ENCODE data around the gene AKR7A3. TPM values are rescaled to one million over a fixed set of nuclear protein-coding genes. Genes with fewer than 3 reads are reported as not detected.

The AKR7A3 gene
- total RNA-seq, 4 donors from 2014 or later = 0.84 to 4.1 (median 2.5) TPM

DNA sequence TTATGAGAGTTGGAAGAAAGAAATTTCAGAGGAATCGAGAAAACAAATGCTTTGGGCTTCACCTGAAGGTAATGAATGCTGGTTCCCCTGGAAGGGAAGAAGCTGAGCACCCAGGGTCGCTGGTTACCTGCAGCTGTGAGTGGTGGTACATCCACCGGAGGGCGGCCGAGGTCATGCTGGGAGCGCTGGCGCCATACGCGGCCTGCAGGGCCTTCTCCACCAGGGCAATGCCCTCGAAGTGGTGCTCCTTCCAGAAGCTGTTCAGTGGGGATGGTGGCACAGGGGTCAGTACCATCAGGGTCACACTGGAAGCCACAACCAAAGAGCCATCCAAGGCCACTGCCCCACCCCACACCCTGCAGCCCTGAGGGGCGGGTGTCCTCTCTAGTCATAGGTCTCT lies 20.1 kb downstream of the AKR7A3 start:
- Histone ChIP-seq H3K4me3 (no peak overlapping the region), H3K36me3 (peaks cover 0 to 35% (median 0%) of the 10 kb centered on the region in 3 donors), H3K4me1 (no peaks in the 10 kb centered on the region), H3K27me3 (peaks cover 0 to 2% of the 10 kb centered on the region in 2 donors), H3K9me3 (no peaks in the 10 kb centered on the region), H3K27ac (no peak overlapping the region)
- WGBS, 2 donors = 79 to 81% methylated on average over 11 of the region's 11 CpGs
- no peak for DNase-seq (ENCODE audit: low spot score in 2 of 2)
- TF ChIP-seq EP300 (IDR thresholded peaks at IDR 0.05) (no peak), POLR2A (IDR thresholded peaks at IDR 0.05) (no peak)
- TF ChIP-seq, protein P1, sequence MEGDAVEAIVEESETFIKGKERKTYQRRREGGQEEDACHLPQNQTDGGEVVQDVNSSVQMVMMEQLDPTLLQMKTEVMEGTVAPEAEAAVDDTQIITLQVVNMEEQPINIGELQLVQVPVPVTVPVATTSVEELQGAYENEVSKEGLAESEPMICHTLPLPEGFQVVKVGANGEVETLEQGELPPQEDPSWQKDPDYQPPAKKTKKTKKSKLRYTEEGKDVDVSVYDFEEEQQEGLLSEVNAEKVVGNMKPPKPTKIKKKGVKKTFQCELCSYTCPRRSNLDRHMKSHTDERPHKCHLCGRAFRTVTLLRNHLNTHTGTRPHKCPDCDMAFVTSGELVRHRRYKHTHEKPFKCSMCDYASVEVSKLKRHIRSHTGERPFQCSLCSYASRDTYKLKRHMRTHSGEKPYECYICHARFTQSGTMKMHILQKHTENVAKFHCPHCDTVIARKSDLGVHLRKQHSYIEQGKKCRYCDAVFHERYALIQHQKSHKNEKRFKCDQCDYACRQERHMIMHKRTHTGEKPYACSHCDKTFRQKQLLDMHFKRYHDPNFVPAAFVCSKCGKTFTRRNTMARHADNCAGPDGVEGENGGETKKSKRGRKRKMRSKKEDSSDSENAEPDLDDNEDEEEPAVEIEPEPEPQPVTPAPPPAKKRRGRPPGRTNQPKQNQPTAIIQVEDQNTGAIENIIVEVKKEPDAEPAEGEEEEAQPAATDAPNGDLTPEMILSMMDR (IDR thresholded peaks at IDR 0.05) = no peak

DNA sequence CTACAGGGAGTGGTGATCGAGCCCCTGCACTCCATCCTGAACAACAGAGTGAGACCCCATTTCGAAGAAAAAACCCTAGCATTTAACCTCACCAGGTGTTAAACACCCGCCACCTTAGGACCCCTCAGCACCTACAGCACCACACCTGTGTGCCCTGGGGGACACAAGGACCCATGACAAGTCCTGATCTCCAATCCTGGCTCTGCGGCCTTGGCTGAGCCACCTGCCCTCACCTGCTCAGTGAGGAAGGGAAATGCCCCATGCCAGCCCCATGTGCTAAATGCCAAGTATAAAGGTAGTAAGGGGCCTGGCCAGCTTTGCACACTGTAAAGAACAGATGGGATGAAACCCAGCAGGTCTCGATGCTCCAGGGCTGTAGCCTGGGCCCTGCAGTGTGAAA lies 25.8 kb downstream of the AKR7A3 start:
- no peak overlapping the region for H3K4me3 ChIP-seq
- H3K4me1 ChIP-seq = no peaks in the 10 kb centered on the region
- WGBS, 2 donors = 87 to 90% methylated on average over 5 of the region's 5 CpGs
- H3K9me3 ChIP-seq = no peaks in the 10 kb centered on the region
- H3K36me3 ChIP-seq = peaks cover 4 to 47% (median 7%) of the 10 kb centered on the region in 3 donors
- no peak for DNase-seq (ENCODE audit: low spot score in 2 of 2)
- no peaks in the 10 kb centered on the region for H3K27me3 ChIP-seq
- TF ChIP-seq EP300 (IDR thresholded peaks at IDR 0.05) = no peak
- no peak for TF ChIP-seq POLR2A (IDR thresholded peaks at IDR 0.05)
- TF ChIP-seq, protein P1 (IDR thresholded peaks at IDR 0.05) = no peak
- H3K27ac ChIP-seq = no peak overlapping the region

DNA sequence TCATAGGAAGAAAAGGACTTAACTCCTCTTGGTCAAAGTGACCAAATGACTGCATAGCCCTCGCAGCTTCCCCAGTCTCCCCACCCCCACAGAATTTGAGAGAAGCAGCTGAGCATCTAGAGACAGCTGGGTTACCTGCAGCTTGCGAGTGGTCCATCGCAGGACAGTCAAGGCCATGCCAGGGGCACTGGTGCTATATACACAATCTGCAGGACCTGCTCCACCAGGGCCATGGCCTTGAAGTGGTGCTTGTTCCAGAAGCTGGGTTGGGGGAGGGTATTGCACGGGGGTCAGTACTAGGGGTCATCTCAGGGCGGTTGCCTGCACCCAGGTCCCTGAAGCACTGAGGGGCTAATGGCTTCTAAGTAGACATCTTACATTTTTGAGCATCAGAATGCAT lies 26.5 kb downstream of the AKR7A3 start:
- H3K9me3 ChIP-seq = no peaks in the 10 kb centered on the region
- peaks cover 4 to 52% (median 7%) of the 10 kb centered on the region in 3 donors for H3K36me3 ChIP-seq
- no peaks in the 10 kb centered on the region for H3K27me3 ChIP-seq
- no peak overlapping the region for H3K27ac ChIP-seq
- TF ChIP-seq POLR2A (IDR thresholded peaks at IDR 0.05) (no peak), EP300 (IDR thresholded peaks at IDR 0.05) (no peak)
- TF ChIP-seq, protein P1 (IDR thresholded peaks at IDR 0.05) = no peak
- H3K4me1 ChIP-seq = no peaks in the 10 kb centered on the region
- DNase-seq (ENCODE audit: low spot score in 2 of 2) = no peak
- WGBS, 2 donors = 66 to 76% methylated on average over 5 of the region's 5 CpGs
- H3K4me3 ChIP-seq = no peak overlapping the region

DNA sequence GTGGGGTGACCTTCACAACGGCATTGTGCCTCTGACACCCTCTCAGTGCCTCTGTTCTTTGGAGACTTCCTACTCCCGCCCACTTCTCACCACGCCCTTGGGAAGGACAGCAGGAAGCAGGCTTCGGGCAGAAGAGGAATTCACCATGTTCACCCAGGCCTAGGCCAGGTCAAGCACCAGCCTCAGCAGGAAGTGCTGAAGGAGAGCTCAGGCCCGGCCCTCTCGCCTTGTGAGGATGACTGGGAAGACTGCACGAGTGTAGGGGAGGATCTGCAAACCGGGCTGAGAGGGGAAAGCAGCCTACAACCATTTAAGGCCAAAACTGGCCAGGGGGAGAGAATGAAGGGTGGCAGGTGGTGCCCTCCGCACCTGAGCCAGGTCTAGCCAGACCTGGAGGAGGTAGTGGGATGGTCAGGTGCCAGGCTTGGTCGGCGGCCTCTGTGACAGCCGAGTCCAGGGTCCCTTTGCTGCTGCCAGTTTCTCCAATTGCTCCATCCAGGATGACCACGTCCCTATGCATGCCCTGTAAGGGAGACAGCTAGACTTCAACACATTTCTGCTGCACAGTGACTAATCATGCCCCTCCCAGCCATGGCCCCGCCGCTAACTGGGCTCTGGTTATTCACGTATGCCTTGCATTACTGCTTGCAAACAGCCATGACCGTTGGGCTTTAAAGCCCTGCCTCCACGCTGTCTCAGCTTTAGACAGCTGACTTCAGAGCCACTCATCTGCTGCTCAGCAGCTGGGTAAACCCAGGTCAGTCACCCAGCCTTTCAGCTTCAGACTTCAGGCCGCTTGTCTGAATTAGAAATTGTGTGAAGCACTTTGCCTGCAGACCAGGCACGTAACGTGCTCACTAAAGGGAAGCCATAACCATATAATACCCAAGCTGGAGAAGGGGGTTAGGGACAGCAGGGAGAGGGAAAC lies 28.1 kb downstream of the AKR7A3 start:
- H3K4me3 ChIP-seq = no peak overlapping the region
- 66 to 69% methylated on average over 21 of the region's 21 CpGs for WGBS, 2 donors
- DNase-seq (ENCODE audit: low spot score in 2 of 2) = no peak
- no peaks in the 10 kb centered on the region for H3K4me1 ChIP-seq
- no peaks in the 10 kb centered on the region for H3K27me3 ChIP-seq
- TF ChIP-seq EP300 (IDR thresholded peaks at IDR 0.05) = no peak
- TF ChIP-seq, protein P1 (IDR thresholded peaks at IDR 0.05) = no peak
- no peak for TF ChIP-seq POLR2A (IDR thresholded peaks at IDR 0.05)
- no peak overlapping the region for H3K27ac ChIP-seq
- no peaks in the 10 kb centered on the region for H3K9me3 ChIP-seq
- H3K36me3 ChIP-seq = peaks cover 4 to 58% (median 7%) of the 10 kb centered on the region in 3 donors

DNA sequence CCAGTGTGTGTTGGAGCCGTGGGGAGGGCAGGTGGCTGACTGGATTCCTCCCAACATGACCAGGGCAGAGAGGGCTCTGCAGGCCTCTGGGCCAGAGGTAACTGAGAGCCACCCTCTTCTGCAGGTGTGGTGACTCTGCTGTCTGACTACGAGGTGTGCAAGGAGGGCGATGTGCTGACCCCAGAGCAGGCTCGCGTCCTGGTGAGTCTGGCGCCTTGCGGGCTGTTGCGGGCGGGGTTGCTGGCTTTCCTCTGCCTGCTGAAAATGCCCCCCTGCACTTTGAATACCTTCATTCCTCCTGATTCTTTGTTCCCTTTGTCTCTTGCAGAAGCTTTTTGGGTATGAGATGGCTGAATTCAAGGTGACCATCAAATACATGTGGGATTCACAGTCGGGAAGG lies 30.2 kb downstream of the AKR7A3 start:
- Histone ChIP-seq H3K27me3 (no peaks in the 10 kb centered on the region), H3K36me3 (peaks cover 4 to 65% (median 7%) of the 10 kb centered on the region in 3 donors), H3K4me3 (no peak overlapping the region), H3K9me3 (no peaks in the 10 kb centered on the region), H3K4me1 (peaks cover 0 to 14% (median 4%) of the 10 kb centered on the region in 4 donors), H3K27ac (no peak overlapping the region)
- TF ChIP-seq, protein P1 (IDR thresholded peaks at IDR 0.05) = no peak
- no peak for TF ChIP-seq POLR2A (IDR thresholded peaks at IDR 0.05)
- no peak for TF ChIP-seq EP300 (IDR thresholded peaks at IDR 0.05)
- WGBS, 2 donors = 88 to 95% methylated on average over 10 of the region's 10 CpGs
- DNase-seq (ENCODE audit: low spot score in 2 of 2) = no peak

Measured in tibial nerve (tissue), 4 donors.